ENCODE results near the gene PLAU.
A peak's percentile ranks its signal among the peaks of the same experiment; 100 is the strongest.

PLAU gene

DNA sequence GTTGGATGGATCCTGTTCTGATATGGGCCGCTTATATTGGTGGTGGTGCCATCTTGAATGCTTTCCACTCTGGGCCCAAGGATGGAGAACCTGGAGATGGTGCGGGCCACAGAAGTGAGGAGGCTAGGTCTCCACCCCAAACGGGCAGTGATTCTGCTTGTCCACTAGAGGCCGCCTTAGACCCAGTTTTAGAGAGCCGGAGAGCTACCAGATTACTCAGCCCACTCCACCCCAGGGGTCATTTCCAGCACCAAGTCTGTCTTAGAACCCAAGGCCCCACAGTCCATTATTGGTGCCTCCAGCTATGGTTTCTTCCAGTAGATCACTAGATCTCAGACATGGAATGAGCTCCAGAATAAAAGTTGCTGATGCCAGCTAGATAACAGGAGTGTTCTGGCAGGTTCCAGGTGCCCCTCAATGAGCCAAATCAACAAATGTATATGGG lies 24.8 kb upstream of the PLAU start:
- H3K27me3 ChIP-seq (ENCODE audit: insufficient read depth, low read length): no peaks in the 10 kb centered on the region
- no peaks in the 10 kb centered on the region for H3K9me3 ChIP-seq (ENCODE audit: low read length)
- TF ChIP-seq, protein P1, sequence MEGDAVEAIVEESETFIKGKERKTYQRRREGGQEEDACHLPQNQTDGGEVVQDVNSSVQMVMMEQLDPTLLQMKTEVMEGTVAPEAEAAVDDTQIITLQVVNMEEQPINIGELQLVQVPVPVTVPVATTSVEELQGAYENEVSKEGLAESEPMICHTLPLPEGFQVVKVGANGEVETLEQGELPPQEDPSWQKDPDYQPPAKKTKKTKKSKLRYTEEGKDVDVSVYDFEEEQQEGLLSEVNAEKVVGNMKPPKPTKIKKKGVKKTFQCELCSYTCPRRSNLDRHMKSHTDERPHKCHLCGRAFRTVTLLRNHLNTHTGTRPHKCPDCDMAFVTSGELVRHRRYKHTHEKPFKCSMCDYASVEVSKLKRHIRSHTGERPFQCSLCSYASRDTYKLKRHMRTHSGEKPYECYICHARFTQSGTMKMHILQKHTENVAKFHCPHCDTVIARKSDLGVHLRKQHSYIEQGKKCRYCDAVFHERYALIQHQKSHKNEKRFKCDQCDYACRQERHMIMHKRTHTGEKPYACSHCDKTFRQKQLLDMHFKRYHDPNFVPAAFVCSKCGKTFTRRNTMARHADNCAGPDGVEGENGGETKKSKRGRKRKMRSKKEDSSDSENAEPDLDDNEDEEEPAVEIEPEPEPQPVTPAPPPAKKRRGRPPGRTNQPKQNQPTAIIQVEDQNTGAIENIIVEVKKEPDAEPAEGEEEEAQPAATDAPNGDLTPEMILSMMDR (IDR thresholded peaks at IDR 0.05; ENCODE audit: low read length): peak; percentile 87
- no peak for TF ChIP-seq EZH2 (IDR thresholded peaks at IDR 0.05; ENCODE audit: borderline replicate concordance, low read length)
- no peaks in the 10 kb centered on the region for H3K79me2 ChIP-seq (ENCODE audit: insufficient read depth, low read length)
- no peak overlapping the region for H3K4me2 ChIP-seq (ENCODE audit: low read length)
- H3K36me3 ChIP-seq (ENCODE audit: insufficient read depth, low read length): no peaks in the 10 kb centered on the region
- no peak overlapping the region for H2AFZ ChIP-seq (ENCODE audit: low read length)
- H3K4me3 ChIP-seq (ENCODE audit: low read depth, low read length, poor library complexity, severe bottlenecking): no peak overlapping the region
- H4K20me1 ChIP-seq (ENCODE audit: insufficient read depth, low read length): no peaks in the 10 kb centered on the region
- H3F3A ChIP-seq (ENCODE audit: insufficient read depth, low read length): no peaks in the 10 kb centered on the region
- H3K27ac ChIP-seq (ENCODE audit: low read depth, low read length, poor library complexity, severe bottlenecking): no peak overlapping the region
- no peaks in the 10 kb centered on the region for H3K9me2 ChIP-seq (ENCODE audit: low read depth, low read length)
- H3K4me1 ChIP-seq (ENCODE audit: insufficient read depth, low read length, severe bottlenecking): peaks cover 3% of the 10 kb centered on the region
- H3K9ac ChIP-seq (ENCODE audit: low read length): no peak overlapping the region

DNA sequence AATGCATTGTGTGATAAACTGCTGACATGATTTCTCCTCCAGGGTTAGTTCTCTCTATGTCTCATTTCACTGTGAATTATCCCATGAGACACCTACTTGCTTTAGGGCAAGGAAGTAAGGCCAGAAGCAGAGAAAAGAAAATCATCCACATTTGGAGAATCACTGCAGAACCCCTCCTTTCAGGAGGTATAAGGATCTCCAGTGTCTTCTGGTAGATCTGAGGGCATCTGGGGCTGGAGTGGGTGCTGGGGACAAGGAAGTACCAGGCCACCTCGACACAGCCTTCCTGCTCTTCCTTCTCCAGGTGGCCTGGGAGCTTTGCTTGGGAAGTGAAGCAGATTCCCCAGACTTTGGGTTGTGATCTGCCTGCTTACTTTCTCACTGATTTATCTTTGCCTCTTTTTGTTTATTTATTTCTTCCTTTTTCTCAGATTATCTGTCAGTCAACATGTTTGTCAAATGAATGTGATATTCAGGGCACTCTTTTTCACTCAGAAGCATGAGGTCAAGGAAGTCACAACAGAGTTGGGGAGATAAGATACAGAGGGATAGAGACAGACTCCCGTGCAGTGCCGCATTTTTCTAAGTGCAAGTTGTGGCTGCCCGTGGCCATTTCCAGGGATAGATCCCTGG lies 24.2 kb upstream of the PLAU start:
- Histone ChIP-seq H2AFZ (ENCODE audit: low read length) (no peak overlapping the region), H3K79me2 (ENCODE audit: insufficient read depth, low read length) (no peaks in the 10 kb centered on the region), H3K9me2 (ENCODE audit: low read depth, low read length) (no peaks in the 10 kb centered on the region), H3K4me2 (ENCODE audit: low read length) (no peak overlapping the region), H3K27me3 (ENCODE audit: insufficient read depth, low read length) (no peaks in the 10 kb centered on the region), H3F3A (ENCODE audit: insufficient read depth, low read length) (no peaks in the 10 kb centered on the region), H3K27ac (ENCODE audit: low read depth, low read length, poor library complexity, severe bottlenecking) (no peak overlapping the region), H4K20me1 (ENCODE audit: insufficient read depth, low read length) (no peaks in the 10 kb centered on the region), H3K9me3 (ENCODE audit: low read length) (no peaks in the 10 kb centered on the region), H3K4me1 (ENCODE audit: insufficient read depth, low read length, severe bottlenecking) (peaks cover 3% of the 10 kb centered on the region), H3K36me3 (ENCODE audit: insufficient read depth, low read length) (no peaks in the 10 kb centered on the region), H3K9ac (ENCODE audit: low read length) (no peak overlapping the region), H3K4me3 (ENCODE audit: low read depth, low read length, poor library complexity, severe bottlenecking) (no peak overlapping the region)
- TF ChIP-seq EZH2 (IDR thresholded peaks at IDR 0.05; ENCODE audit: borderline replicate concordance, low read length): no peak
- TF ChIP-seq, protein P1 (IDR thresholded peaks at IDR 0.05; ENCODE audit: low read length): no peak

DNA sequence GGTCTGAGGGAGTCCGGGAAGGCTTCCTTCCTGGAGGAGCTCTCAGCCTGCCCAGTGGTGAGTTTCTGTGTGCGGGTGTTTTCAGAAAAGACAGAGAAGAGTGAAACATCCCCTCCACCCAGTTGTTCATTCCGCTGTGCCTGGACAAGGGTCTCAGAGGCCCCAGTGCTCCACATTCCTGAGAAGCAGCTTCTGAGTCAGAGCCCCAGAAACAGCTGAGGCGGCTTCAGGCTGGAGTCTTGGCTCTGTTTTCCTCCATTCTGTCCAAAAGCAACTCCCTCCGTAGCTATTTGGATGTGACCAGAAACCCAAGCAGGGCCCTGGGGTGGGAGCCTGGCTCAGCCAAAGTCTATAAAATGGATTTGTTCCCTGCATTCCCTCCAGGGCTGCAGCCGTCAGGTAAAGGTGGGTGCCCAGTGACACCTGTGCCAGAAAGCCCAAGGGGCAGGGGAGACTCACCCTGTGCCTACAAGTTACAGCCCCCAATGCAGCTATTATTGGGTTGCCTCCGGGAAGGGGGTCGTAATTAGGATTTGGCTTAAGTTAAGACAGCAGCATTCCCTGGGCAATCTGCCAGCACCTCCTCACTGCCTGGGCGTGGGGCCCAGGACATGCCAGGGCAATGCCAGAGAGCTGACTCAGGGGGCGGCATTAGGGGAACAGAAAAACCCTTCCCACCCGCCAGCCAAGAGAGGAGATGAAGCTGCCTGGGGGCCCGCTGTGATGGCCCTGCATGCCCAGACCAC lies 23.5 kb upstream of the PLAU start:
- TF ChIP-seq EZH2 (IDR thresholded peaks at IDR 0.05; ENCODE audit: borderline replicate concordance, low read length): no peak
- TF ChIP-seq, protein P1 (IDR thresholded peaks at IDR 0.05; ENCODE audit: low read length): no peak
- H3F3A ChIP-seq (ENCODE audit: insufficient read depth, low read length): no peaks in the 10 kb centered on the region
- H3K4me2 ChIP-seq (ENCODE audit: low read length): no peak overlapping the region
- H2AFZ ChIP-seq (ENCODE audit: low read length): no peak overlapping the region
- H3K9ac ChIP-seq (ENCODE audit: low read length): no peak overlapping the region
- no peaks in the 10 kb centered on the region for H3K9me3 ChIP-seq (ENCODE audit: low read length)
- no peak overlapping the region for H3K4me3 ChIP-seq (ENCODE audit: low read depth, low read length, poor library complexity, severe bottlenecking)
- no peaks in the 10 kb centered on the region for H3K9me2 ChIP-seq (ENCODE audit: low read depth, low read length)
- no peaks in the 10 kb centered on the region for H3K79me2 ChIP-seq (ENCODE audit: insufficient read depth, low read length)
- H3K36me3 ChIP-seq (ENCODE audit: insufficient read depth, low read length): no peaks in the 10 kb centered on the region
- no peaks in the 10 kb centered on the region for H4K20me1 ChIP-seq (ENCODE audit: insufficient read depth, low read length)
- peaks cover 3% of the 10 kb centered on the region for H3K4me1 ChIP-seq (ENCODE audit: insufficient read depth, low read length, severe bottlenecking)
- H3K27me3 ChIP-seq (ENCODE audit: insufficient read depth, low read length): no peaks in the 10 kb centered on the region
- H3K27ac ChIP-seq (ENCODE audit: low read depth, low read length, poor library complexity, severe bottlenecking): no peak overlapping the region

Measured in OCI-LY1 (cell line).